Prostate gland (tissue), 2 donors: Measurements from ENCODE around the gene WWTR1.

Experiments used
- POLR2A ChIP-seq: fragments of 450-650 bp; IDR thresholded peaks from one replicate; pipeline ENCODE4 v1.6.1; 2016; ENCODE audit warnings: antibody characterized with exemption, mild to moderate bottlenecking
- POLR2AphosphoS5 ChIP-seq: sonication (generic); formaldehyde crosslinking; IDR thresholded peaks from one replicate; pipeline ENCODE4 v1.6.1; 2017; ENCODE audit warnings: antibody characterized with exemption
- TF ChIP-seq, protein P1 (sequence below), 4 experiments: fragments of 200-600 bp in 2 of 4; fragments of 450-650 bp in 2 of 4; sonication (generic) in 2 of 4; IDR thresholded peaks; 1 replicate in 3 of 4; 2 replicates in 1 of 4; pipeline ENCODE4 v1.5.1; 2016 to 2019; ENCODE audit warnings: antibody characterized with exemption in 4 of 4, mild to moderate bottlenecking in 2 of 4, moderate library complexity in 2 of 4

DNA sequence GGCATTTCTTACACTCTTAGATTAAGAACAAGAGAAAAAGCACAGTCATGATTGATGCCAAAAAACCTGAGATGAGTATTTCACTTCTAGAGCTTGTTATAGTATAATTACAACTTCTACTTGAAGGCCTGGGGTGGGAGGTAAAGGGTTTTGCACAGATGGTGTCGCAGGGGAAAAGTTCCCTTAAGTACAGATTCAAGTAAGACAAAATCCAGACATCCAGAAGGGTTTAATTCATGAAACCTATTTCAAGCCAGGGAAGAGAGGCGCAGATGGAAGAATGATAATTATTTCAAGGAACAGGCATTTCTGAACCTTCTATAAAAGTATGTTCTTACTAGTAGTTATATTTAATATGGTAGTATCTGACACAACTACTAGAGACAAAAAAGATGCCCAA, 112.8 kb downstream of the WWTR1 start:
- TF ChIP-seq, protein P1, sequence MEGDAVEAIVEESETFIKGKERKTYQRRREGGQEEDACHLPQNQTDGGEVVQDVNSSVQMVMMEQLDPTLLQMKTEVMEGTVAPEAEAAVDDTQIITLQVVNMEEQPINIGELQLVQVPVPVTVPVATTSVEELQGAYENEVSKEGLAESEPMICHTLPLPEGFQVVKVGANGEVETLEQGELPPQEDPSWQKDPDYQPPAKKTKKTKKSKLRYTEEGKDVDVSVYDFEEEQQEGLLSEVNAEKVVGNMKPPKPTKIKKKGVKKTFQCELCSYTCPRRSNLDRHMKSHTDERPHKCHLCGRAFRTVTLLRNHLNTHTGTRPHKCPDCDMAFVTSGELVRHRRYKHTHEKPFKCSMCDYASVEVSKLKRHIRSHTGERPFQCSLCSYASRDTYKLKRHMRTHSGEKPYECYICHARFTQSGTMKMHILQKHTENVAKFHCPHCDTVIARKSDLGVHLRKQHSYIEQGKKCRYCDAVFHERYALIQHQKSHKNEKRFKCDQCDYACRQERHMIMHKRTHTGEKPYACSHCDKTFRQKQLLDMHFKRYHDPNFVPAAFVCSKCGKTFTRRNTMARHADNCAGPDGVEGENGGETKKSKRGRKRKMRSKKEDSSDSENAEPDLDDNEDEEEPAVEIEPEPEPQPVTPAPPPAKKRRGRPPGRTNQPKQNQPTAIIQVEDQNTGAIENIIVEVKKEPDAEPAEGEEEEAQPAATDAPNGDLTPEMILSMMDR (IDR thresholded peaks at IDR 0.05) = no peak
- TF ChIP-seq POLR2A = no peak
- TF ChIP-seq POLR2AphosphoS5 = no peak
